H1 (cell line): ENCODE results near the gene ADRA2B. TPM values are rescaled to one million over a fixed set of nuclear protein-coding genes. Genes with fewer than 3 reads are reported as not detected.

Source experiments
- CTCF ChIA-PET: fragments of 300-600 bp; sonication (Branson Sonifier 250); formaldehyde crosslinking; loops from one replicate; lab custom pipeline; 2021; ENCODE audit not compliant: partially characterized antibody; lab: Charles Lee
- POLR2A ChIA-PET: fragments of 300-600 bp; sonication (Branson Sonifier 250); formaldehyde crosslinking; loops from one replicate; lab custom pipeline; 2021; ENCODE audit warnings: inconsistent platforms; ENCODE audit not compliant: partially characterized antibody; lab: Charles Lee
- DNase-seq, 2 experiments: peaks; one replicate each; pipeline versions ENCODE4 v3.0.0 to v3.0.0-alpha.2; 2010 to 2022; ENCODE audit warnings: low spot score in 2 of 2, low read depth in 1 of 2, mixed read lengths in 1 of 2
- FAIRE-seq: peaks from 2 replicates; lab custom pipeline; 2011; peaks lifted over from hg19 to GRCh38; lab: Jason Lieb, UNC
- H2AFZ ChIP-seq: 2 replicates; pipeline ENCODE4 v1.8.1; 2012; ENCODE audit warnings: low read length, inconsistent platforms
- H2AK5ac ChIP-seq: 2 replicates; pipeline ENCODE4 v1.6.1; 2013; ENCODE audit warnings: low read depth, low read length
- H2BK120ac ChIP-seq: replicated peaks from 2 replicates; pipeline ENCODE3; 2013; ENCODE audit warnings: low read depth, low read length, inconsistent platforms
- H2BK12ac ChIP-seq: 2 replicates; pipeline ENCODE4 v1.6.1; 2013; ENCODE audit warnings: low read depth, low read length
- H2BK15ac ChIP-seq: 2 replicates; pipeline ENCODE4 v1.6.1; 2013; ENCODE audit warnings: low read length
- H2BK20ac ChIP-seq: 2 replicates; pipeline ENCODE4 v1.6.1; 2013; ENCODE audit warnings: low read length
- H2BK5ac ChIP-seq: 2 replicates; pipeline ENCODE4 v1.6.1; 2013; ENCODE audit warnings: low read depth, low read length
- H3K14ac ChIP-seq: 2 replicates; pipeline ENCODE4 v1.6.1; 2013; ENCODE audit warnings: inconsistent platforms; ENCODE audit not compliant: insufficient read length
- H3K18ac ChIP-seq: 2 replicates; pipeline ENCODE4 v1.6.1; 2013; ENCODE audit warnings: low read length; ENCODE audit errors: extremely low read depth
- H3K23ac ChIP-seq: 2 replicates; pipeline ENCODE4 v1.6.1; 2013; ENCODE audit warnings: inconsistent platforms; ENCODE audit not compliant: insufficient read length
- H3K23me2 ChIP-seq: 2 replicates; pipeline ENCODE4 v1.6.1; 2013; ENCODE audit warnings: low read depth, low read length
- H3K27ac ChIP-seq: 2 replicates; pipeline ENCODE4 v1.6.1; 2011; ENCODE audit warnings: low read depth, low read length, inconsistent platforms
- H3K27me3 ChIP-seq, 4 experiments: replicated peaks in 1 of 4; 1 replicate in 1 of 4; 2 replicates in 3 of 4; pipeline versions ENCODE4 v1.6.1 to v1.8.1; 2011 to 2013; ENCODE audit warnings: low read length in 3 of 4, mild to moderate bottlenecking in 3 of 4, inconsistent platforms in 2 of 4, mixed read lengths in 2 of 4, moderate library complexity in 1 of 4; ENCODE audit not compliant: control insufficient read depth in 3 of 4, insufficient read depth in 3 of 4; ENCODE audit errors: extremely low read depth in 1 of 4
- H3K36me3 ChIP-seq, 4 experiments: 2 replicates each; pipeline versions ENCODE4 v1.6.1 to v1.8.1; 2011 to 2013; ENCODE audit warnings: mild to moderate bottlenecking in 4 of 4, low read length in 3 of 4, moderate library complexity in 2 of 4, control low read depth in 1 of 4, inconsistent platforms in 1 of 4; ENCODE audit not compliant: insufficient read depth in 4 of 4, control insufficient read depth in 2 of 4
- H3K4ac ChIP-seq: replicated peaks from 2 replicates; pipeline ENCODE3; 2013; ENCODE audit warnings: low read length, low read depth, mixed read lengths, inconsistent platforms; ENCODE audit not compliant: insufficient read length
- H3K4me1 ChIP-seq, 4 experiments: replicated peaks in 1 of 4; 1 replicate in 1 of 4; 2 replicates in 3 of 4; pipeline versions ENCODE4 v1.6.1 to v1.8.1; 2011 to 2013; ENCODE audit warnings: low read length in 3 of 4, inconsistent platforms in 2 of 4, mixed read lengths in 1 of 4; ENCODE audit not compliant: insufficient read depth in 4 of 4, control insufficient read depth in 3 of 4
- H3K4me2 ChIP-seq, 2 experiments: 2 replicates each; pipeline versions ENCODE4 v1.6.1 to v1.8.1; 2011 to 2013; ENCODE audit warnings: low read depth in 2 of 2, low read length in 2 of 2, control low read depth in 1 of 2, inconsistent platforms in 1 of 2, mild to moderate bottlenecking in 1 of 2; ENCODE audit not compliant: insufficient read depth in 1 of 2
- H3K4me3 ChIP-seq, 4 experiments: fragments of 200-600, 300-600 bp in 1 of 4; sonication (generic), shearing (Covaris generic), sonication (Bioruptor Twin) in 1 of 4; 2 replicates each; pipeline versions ENCODE4 v1.5.1 to v1.8.1; 2011 to 2016; ENCODE audit warnings: low read length in 4 of 4, low read depth in 3 of 4, control low read depth in 2 of 4, inconsistent platforms in 2 of 4, mild to moderate bottlenecking in 2 of 4, mixed read lengths in 1 of 4, moderate library complexity in 1 of 4; ENCODE audit not compliant: insufficient read depth in 2 of 4; ENCODE audit errors: extremely low read depth in 1 of 4
- H3K56ac ChIP-seq: replicated peaks from 2 replicates; pipeline ENCODE3; 2013; ENCODE audit warnings: low read depth, mild to moderate bottlenecking, mixed read lengths, low read length, inconsistent platforms; ENCODE audit not compliant: insufficient read length
- H3K79me1 ChIP-seq: 2 replicates; pipeline ENCODE4 v1.6.1; 2013; ENCODE audit warnings: low read depth, low read length, control low read depth
- H3K79me2 ChIP-seq, 2 experiments: 2 replicates each; pipeline versions ENCODE4 v1.6.1 to v1.8.1; 2012 to 2013; ENCODE audit warnings: low read length in 2 of 2, mild to moderate bottlenecking in 2 of 2, inconsistent platforms in 1 of 2; ENCODE audit not compliant: insufficient read depth in 2 of 2, control insufficient read depth in 1 of 2
- H3K9ac ChIP-seq, 4 experiments: replicated peaks in 1 of 4; 1 replicate in 1 of 4; 2 replicates in 3 of 4; pipeline versions ENCODE4 v1.6.1 to v1.8.1; 2011 to 2013; ENCODE audit warnings: low read depth in 3 of 4, low read length in 3 of 4, control low read depth in 2 of 4, mild to moderate bottlenecking in 2 of 4, moderate library complexity in 2 of 4, inconsistent platforms in 1 of 4; ENCODE audit errors: extremely low read depth in 1 of 4
- H3K9me3 ChIP-seq, 2 experiments: 2 replicates each; pipeline versions ENCODE4 v1.6.1 to v1.8.1; 2012 to 2013; ENCODE audit warnings: mild to moderate bottlenecking in 2 of 2, moderate library complexity in 2 of 2, control low read depth in 1 of 2, inconsistent platforms in 1 of 2, low read depth in 1 of 2, low read length in 1 of 2, mixed read lengths in 1 of 2; ENCODE audit not compliant: insufficient read depth in 2 of 2
- H4K20me1 ChIP-seq, 2 experiments: replicated peaks in 1 of 2; 2 replicates each; pipeline versions ENCODE3 to v1.8.1; 2011 to 2013; ENCODE audit warnings: inconsistent platforms in 2 of 2, low read length in 2 of 2, mild to moderate bottlenecking in 1 of 2; ENCODE audit not compliant: insufficient read depth in 2 of 2, control insufficient read depth in 1 of 2
- H4K5ac ChIP-seq: 2 replicates; pipeline ENCODE4 v1.6.1; 2013; ENCODE audit warnings: low read length, low read depth, mixed read lengths, inconsistent platforms; ENCODE audit not compliant: insufficient read length
- H4K8ac ChIP-seq: 2 replicates; pipeline ENCODE4 v1.8.0; 2013; ENCODE audit warnings: mild to moderate bottlenecking, moderate library complexity, low read length, inconsistent platforms; ENCODE audit not compliant: insufficient read depth; ENCODE audit errors: extremely low read depth
- H4K91ac ChIP-seq: replicated peaks from 2 replicates; pipeline ENCODE3; 2013; ENCODE audit warnings: low read length, mixed read lengths, inconsistent platforms; ENCODE audit not compliant: insufficient read length
- GTF2F1 ChIP-seq: IDR thresholded peaks from 2 replicates; pipeline ENCODE4 v1.6.1; 2012; ENCODE audit warnings: low read depth, low read length, improper control_type of control experiment, borderline replicate concordance
- RAD21 ChIP-seq, 2 experiments: IDR thresholded peaks in 1 of 2; conservative IDR thresholded peaks in 1 of 2; 2 replicates each; pipeline ENCODE4 v1.6.1; 2011; ENCODE audit warnings: low read depth in 2 of 2, low read length in 2 of 2, improper control_type of control experiment in 1 of 2, inconsistent platforms in 1 of 2, mild to moderate bottlenecking in 1 of 2, moderate library complexity in 1 of 2
- RNF2 ChIP-seq: fragments of 200-900, 300-1000 bp; sonication (generic); IDR thresholded peaks from 2 replicates; pipeline ENCODE4 v1.7.1; 2016; ENCODE audit warnings: borderline replicate concordance, low read depth, mild to moderate bottlenecking, antibody characterized with exemption, low read length; ENCODE audit not compliant: poor library complexity, severe bottlenecking; ENCODE audit errors: missing control alignments
- SP1 ChIP-seq: IDR thresholded peaks from 2 replicates; pipeline ENCODE4 v1.6.1; 2011; ENCODE audit warnings: low read depth, low read length
- SP2 ChIP-seq: IDR thresholded peaks from 2 replicates; pipeline ENCODE4 v1.6.1; 2012; ENCODE audit warnings: mild to moderate bottlenecking, low read length, inconsistent platforms
- ZNF274 ChIP-seq: IDR thresholded peaks from 2 replicates; pipeline ENCODE4 v1.7.0; 2012; ENCODE audit warnings: low read length, borderline replicate concordance; ENCODE audit errors: extremely low read depth
- WGBS, 2 experiments: shearing (Covaris generic) in 1 of 2; methylation state at CpG; one replicate each; pipeline versions ENCODE4 v1.1.6 to v1.1.7; 2013 to 2015; ENCODE audit warnings: low lambda C conversion rate in 2 of 2, mixed read lengths in 2 of 2, inconsistent platforms in 1 of 2, low coverage in 1 of 2, missing lambda C conversion rate in 1 of 2; ENCODE audit not compliant: insufficient replicate concordance in 2 of 2, insufficient coverage in 1 of 2, insufficient read length in 1 of 2; ENCODE audit errors: extremely low coverage in 1 of 2, missing lambda C conversion rate in 1 of 2; 5-methylcytosine and 5-hydroxymethylcytosine counted together
- polyA plus RNA-seq, 7 experiments: library from polyadenylated mRNA; depleted of rRNA in 3 of 7; stranded (reverse) in 5 of 7; unstranded in 2 of 7; fragments of >200 nt in 5 of 7; fragments of 200-250 nt in 2 of 7; gene quantifications; 1 replicate in 5 of 7; 2 replicates in 1 of 7; 4 replicates in 1 of 7; pipeline versions ENCODE4 v1.2.1 to v1.2.3, GENCODE V29; 2011 to 2013; ENCODE audit warnings: missing spikeins in 2 of 7, mixed read lengths in 2 of 7
- total RNA-seq: library from RNA; stranded (reverse); fragmentation: NEBNext Ultra II Directional; extraction: Animal tissue kit (Norgen Biotek cat#: 25700); gene quantifications from 2 replicates; pipeline ENCODE4 v1.2.1, GENCODE V29; 2021
- TF ChIP-seq, protein P1 (sequence below), 3 experiments: IDR thresholded peaks; 1 replicate in 2 of 3; 2 replicates in 1 of 3; pipeline versions ENCODE4 v1.5.1 to v1.6.1; 2011; ENCODE audit warnings: low read length in 3 of 3, mild to moderate bottlenecking in 3 of 3, inconsistent platforms in 2 of 3, low read depth in 1 of 3, moderate library complexity in 1 of 3; ENCODE audit not compliant: insufficient read depth in 1 of 3; ENCODE audit errors: control extremely low read depth in 1 of 3

ADRA2B gene
- total and polyA plus RNA-seq, 2 of the 8 experiments (the other 6 are each of a cell fraction or from before 2014, with no cell fraction given) = 5.8 to 6.5 TPM

DNA sequence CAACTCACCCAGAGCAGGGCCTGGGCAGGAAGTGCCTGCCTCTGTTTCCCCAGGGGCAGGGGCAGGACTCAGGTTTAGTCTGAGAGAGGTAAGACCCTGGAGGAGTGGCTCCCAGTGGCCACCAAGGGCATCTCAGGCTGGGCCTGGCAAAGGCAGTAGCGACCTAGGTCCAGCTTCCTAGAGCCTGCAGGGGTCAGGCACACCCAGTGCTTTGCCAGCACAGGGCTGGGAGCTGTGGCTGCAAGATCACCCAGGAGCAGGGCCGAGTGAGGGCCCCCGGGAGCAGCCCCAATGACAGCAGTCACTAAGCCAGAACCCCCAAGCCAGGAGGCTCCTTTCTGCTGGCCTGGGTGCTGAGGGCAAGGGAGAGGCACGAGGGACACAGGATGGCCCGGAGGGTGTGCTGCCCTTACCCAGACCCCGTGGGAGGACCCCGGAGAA lies 37.6 kb upstream of the ADRA2B start:
- Histone ChIP-seq H4K91ac (no peak overlapping the region), H4K20me1 (no peaks in the 10 kb centered on the region), H3K23ac (no peak overlapping the region), H2BK120ac (no peak overlapping the region), H3K14ac (no peak overlapping the region), H3K18ac (no peak overlapping the region), H2AFZ (no peak overlapping the region; the same call in 1 of the 2 replicates), H3K23me2 (no peaks in the 10 kb centered on the region; the same call in 1 of the 2 replicates), H3K9me3 (no peaks in the 10 kb centered on the region), H2BK5ac (no peak overlapping the region), H3K4me2 (no peak overlapping the region), H2BK15ac (no peak overlapping the region), H4K5ac (no peak overlapping the region), H2AK5ac (no peak overlapping the region), H3K79me2 (no peaks in the 10 kb centered on the region), H2BK12ac (0 out of 2 replicates have a peak overlapping the region, but pooled peaks have one; percentile 43), H3K4me3 (no peak overlapping the region), H3K36me3 (no peaks in the 10 kb centered on the region), H3K4ac (peak overlapping the region; percentile 73), H4K8ac (no peak overlapping the region), H3K9ac (no peak overlapping the region), H3K27ac (no peak overlapping the region), H3K79me1 (no peaks in the 10 kb centered on the region), H3K27me3 (no peaks in the 10 kb centered on the region; a peak in 1 of 7 replicates), H2BK20ac (peak overlapping the region; percentile 61; the same call in 1 of the 2 replicates), H3K4me1 (peaks cover 0 to 20% (median 7%) of the 10 kb centered on the region in 4 experiments; a peak in 6 of 7 replicates), H3K56ac (no peak overlapping the region)
- DNase-seq = no peak
- TF ChIP-seq GTF2F1 (no peak), SP2 (no peak), SP1 (no peak), RNF2 (no peak), ZNF274 (no peak), RAD21 (IDR thresholded peaks at IDR 0.05 in 1 of 2, conservative IDR thresholded peaks at IDR 0.05 in 1 of 2; ENCODE audit: low read depth in 2 of 2, low read length in 2 of 2) (no peak; a peak in 1 of 4 replicates)
- TF ChIP-seq, protein P1, sequence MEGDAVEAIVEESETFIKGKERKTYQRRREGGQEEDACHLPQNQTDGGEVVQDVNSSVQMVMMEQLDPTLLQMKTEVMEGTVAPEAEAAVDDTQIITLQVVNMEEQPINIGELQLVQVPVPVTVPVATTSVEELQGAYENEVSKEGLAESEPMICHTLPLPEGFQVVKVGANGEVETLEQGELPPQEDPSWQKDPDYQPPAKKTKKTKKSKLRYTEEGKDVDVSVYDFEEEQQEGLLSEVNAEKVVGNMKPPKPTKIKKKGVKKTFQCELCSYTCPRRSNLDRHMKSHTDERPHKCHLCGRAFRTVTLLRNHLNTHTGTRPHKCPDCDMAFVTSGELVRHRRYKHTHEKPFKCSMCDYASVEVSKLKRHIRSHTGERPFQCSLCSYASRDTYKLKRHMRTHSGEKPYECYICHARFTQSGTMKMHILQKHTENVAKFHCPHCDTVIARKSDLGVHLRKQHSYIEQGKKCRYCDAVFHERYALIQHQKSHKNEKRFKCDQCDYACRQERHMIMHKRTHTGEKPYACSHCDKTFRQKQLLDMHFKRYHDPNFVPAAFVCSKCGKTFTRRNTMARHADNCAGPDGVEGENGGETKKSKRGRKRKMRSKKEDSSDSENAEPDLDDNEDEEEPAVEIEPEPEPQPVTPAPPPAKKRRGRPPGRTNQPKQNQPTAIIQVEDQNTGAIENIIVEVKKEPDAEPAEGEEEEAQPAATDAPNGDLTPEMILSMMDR (IDR thresholded peaks at IDR 0.05; ENCODE audit: control extremely low read depth in 1 of 3, insufficient read depth in 1 of 3, low read depth in 1 of 3, low read length in 3 of 3) = peak in 2 of 3 experiments; percentile 35 to 43; a peak in 3 of 4 replicates
- no peak for FAIRE-seq
- 76% methylated on average over 5 of the region's 7 CpGs; no CpG with 5 or more reads in 1 of the 2 experiments for WGBS, 2 experiments
- POLR2A ChIA-PET = interaction anchor here (0.6 to 1.5 kb wide), 2 partner anchors 15 to 25 kb away, joined by 3 to 4 read pairs; partner anchors contain the start of gene ASTL
- CTCF ChIA-PET = interaction anchor here (1.0 to 10.1 kb wide), 4 partner anchors 10 to 114 kb away, joined by 4 to 98 read pairs (median 27); partner anchors contain the start of gene ASTL
